HG03025 (cell line): Measurements from ENCODE around the gene TBC1D2B.
"Not testable (repeated sequence)": the region's sequence is repeated elsewhere in the genome, so short reads cannot be mapped to it uniquely, and the experiment has no call there.

ENCODE experiments used
- ATAC-seq: cut with Tn5 transposase; IDR thresholded peaks from one replicate; pipeline ENCODE4 v1.9.1; 2021; ENCODE audit warnings: mild to moderate bottlenecking, moderate library complexity; ENCODE audit not compliant: unreplicated experiment, low FRiP score

TBC1D2B gene

DNA sequence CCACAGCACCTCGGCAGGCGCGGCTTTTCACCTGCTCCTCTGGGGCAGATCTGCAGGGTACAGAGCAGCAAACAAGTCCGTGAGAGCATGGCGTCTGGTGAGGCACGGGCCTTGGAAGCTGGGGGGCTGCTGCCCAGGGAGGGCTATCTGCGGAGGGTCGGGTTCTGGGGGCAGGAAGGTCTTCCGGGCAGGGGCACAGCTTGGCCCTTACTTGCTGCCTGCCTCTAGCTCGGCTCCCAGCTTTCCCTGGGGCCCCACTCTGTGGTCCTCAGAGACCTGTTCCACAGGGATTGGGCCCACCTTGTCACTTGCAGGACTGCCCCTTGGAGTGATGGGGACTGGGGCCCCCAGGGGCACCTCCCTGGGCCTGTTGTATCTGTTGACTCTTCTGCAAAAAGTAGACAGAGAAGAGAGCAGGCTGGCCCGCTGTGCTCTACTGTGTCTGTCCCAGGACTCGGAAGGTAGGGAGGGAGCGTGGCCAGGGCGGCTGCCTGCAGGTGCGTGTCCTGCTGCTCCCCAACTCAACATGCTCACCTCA is 84.1 kb downstream of the TBC1D2B start:
- no peak for ATAC-seq

DNA sequence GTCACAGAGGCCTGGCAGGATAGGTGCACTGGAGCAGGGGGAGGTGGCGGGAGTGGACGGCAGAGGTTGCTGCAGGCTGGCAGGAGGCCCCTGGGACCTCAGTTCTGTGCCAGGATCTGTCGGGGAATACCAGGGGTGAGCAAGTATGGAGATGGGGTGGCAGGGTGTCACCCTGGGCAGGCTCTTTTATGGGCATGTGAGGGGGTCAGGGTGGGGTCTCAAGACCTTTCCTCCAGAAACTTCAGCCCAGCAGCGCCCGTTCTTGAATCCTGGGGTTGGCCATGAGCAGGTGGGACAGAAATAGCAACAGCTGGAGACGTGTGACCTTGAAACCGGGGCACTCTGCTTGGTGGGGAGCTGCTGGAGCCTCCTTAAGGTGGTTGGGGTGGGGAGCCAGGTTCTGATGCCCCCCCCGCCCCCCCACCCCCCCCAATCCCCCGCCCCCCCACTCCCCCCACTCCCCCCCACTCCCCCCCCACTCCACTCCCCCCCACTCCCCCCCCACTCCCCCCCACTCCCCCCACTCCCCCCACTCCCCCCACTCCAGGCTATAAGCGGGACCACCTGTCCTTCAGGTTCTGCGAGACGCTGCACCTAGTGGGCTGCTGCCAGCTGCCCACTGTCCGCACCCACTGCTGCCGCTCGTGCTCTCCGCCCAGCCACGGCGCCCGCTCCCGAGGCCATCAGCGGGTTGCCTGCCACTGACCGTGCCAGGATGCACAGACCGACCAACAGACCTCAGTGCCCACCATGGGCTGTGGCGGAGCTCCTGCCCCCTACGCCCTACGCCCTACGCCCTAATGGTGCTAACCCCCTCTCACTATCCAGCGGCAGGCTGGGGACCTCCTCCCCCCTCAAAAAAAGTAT is 84.9 kb downstream of the TBC1D2B start:
- no peak for ATAC-seq

DNA sequence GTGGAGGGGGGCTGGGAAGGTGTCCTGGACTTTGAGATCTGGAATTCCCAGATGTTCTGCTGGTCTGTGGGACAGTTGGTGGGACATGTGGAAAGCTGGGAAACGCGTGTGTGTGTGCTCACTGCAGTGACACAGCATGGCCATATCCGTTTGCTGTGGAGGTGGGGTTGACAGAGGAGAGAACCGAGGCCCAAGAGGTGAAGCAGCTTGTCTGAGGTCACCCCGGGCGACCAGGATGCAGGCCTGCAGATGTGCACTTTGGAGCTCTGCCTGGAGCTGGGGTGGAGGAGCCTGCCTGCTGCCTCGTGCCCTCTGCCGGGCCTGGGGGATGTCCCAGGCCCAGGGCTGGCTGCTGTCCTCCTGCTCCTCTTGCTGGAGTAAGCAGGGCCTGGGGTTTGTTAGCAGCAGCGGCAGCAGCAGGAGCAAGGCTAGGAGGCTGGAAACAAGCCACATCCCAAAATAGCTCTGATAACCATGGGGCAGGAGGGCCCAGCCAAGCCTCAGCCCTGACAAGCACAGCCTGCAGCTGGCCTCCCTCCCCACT is 85.8 kb downstream of the TBC1D2B start:
- ATAC-seq, result not testable (repeated sequence)

DNA sequence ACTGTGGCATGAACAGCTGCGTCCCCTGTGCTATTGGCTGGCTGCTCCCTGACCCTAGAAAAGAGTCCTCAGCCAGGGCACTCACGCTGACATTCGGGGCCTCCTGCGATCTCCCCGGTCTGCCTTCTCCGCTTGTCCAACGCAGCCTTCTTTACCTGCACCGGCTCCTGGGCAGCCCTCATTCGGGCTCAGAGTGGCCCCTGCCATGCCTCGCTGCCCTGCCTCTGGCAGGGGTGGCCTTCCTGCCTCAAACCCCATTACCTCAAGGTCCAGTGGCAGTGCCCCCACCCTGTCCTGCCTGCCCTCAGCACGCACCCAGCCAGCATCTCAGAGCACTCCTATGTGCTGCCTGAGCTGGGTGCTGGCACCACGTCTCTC is 86.5 kb downstream of the TBC1D2B start:
- no peak for ATAC-seq

DNA sequence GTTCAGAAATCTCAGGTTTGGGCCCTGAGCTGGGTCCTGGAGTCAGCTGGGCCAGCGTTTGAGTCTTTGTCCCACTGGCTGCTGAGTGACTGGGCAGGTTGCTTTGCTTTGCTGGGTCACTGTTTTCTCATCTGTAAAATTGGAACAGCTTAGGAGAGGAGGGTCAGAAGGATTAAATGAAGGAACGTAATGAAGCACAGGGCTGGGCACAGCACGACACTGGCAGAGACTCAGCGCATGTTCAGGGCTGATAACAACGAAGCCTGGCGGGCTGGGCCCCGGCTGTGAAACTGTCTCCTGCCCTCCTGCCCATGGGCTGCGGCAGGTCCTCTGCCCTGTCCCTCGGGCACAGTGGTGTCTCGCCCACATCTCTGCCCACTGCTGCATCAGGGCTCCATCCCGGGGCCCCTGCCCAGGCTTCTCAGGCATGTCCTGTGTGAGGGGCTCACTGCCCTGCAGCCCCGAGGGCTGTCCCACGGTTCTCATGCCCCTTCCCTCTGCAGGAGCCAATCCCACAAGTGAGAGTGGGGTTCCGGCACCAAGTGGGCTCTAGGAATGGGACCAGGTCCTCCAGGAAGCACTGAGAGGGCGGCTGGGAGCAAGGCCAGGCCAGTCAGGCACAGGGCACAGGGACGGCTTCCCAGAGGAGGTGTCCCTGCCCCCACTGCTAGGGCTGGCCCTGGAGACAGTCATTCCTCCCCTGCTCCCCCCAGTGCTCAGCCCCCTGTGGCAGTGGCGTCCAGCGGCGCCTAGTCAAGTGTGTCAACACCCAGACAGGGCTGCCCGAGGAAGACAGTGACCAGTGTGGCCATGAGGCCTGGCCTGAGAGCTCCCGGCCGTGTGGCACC is 88.0 kb downstream of the TBC1D2B start:
- no peak for ATAC-seq

DNA sequence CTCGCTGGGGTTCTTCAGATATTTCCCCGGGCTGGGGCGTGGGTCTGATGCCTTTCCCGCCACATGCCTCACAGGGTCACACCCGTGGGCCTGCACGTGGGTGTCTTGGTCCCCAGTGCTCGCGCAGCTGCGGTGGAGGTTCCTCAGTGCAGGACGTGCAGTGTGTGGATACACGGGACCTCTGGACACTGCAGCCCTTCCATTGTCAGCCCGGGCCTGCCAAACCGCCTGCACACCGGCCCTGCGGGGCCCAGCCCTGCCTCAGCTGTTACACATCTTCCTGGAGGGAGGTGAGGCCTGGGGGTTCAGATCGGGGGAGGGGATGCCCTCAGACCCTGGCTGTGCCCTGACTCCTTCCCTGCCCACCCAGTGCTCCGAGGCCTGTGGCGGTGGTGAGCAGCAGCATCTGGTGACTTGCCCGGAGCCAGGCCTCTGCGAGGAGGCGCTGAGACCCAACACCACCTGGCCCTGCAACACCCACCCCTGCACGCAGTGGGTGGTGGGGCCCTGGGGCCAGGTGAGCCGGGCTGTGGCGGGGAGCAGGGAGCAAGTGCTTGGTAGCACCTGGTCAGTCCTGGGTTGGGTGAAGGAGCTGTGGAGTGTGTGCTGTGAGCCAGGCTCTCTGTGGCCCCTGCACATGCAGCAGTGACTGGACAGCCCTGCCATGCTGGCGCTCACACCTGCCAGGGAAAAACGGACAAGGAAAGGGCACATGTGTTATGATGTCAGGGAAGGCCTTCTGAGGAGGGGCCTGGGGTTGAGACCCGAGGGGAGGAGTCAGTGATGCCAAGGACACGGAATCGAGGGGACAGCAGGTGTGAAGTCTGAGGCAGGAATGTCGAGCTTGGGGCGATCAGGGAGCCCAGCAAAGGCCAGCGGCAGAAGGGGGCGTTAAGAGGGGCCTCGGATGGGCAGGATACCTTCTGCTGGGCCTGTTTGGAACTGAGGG is 88.9 kb downstream of the TBC1D2B start:
- no peak for ATAC-seq

DNA sequence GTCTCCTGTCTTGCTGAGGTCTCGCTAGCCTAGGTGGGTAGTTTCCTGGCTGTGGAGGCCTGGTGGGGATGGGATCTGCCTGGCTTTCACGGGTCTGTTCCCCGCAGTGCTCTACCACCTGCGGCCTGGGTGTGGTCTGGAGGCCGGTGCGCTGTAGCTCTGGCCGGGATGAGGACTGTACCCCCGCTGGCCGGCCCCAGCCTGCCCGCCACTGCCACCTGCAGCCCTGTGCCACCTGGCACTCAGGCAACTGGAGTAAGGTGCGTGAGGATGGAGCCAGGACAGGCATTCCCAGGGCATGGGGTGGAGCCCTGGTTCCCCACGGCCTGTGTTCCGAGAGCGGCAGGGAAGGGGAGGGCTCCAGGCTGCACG is 89.8 kb downstream of the TBC1D2B start:
- not testable (repeated sequence) for ATAC-seq

DNA sequence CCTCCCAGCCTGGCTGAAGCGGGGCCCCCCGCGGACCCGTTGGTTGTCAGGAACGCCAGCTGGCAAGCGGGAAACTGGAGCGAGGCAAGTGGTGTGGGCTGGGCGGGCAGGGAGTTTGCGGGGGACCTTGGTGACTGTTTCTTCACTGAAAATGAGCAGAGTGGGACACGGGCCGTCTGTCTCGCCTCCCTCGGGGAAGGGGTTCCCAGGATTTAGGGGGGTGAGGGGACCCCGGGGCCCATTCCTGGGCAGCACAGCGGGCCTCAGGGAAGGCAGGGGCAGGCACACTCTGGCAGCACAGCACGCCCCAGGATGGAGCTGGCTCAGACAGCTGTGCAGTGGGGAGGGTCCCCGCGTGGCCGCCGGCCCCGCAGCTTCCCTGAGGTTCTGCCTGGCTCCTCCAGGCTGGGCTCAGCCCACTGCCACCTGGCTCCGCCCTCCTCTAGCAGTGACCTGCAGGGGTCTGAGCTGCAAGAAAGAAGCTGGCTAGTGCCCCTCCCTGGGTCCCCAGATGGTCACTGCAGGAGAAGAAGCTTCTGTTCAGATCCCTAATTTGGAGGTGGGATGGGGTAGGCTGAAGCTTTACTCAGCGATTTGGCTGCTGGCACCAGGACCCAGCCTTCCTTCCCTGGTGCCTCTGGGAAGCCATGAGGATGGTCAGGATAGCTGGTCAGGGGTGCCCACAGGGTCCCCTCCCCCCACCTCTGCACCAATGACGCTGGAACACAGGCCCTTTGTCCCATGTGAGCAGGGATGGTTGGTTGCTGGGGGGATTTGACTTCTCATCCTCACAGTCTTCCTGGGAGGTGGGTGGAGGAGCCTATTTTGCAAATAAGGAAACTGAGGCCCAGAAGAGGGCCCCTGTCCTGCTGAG is 90.4 kb downstream of the TBC1D2B start:
- ATAC-seq, result no peak

DNA sequence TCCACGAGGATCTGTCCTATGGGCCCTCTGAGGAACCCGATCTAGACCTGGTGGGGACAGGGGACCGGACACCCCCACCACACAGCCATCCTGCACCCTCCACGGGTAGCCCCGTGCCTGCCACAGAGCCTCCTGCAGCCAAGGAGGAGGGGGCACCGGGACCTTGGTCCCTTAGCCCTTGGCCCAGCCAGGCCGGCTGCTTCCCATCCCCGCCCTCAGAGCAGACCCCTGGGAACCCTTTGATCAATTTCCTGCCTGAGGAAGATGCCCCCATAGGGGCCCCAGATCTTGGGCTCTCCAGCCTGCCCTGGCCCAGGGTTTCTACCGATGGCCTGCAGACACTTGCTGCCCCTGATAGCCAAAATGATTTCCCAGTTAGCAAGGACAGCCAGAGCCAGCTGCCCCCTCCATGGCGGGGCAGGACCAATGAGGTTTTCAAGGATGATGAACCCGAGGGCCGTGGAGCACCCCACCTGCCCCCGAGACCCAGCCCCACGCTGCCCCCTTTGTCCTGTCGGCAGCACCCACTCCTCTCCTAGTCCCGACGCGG is 91.5 kb downstream of the TBC1D2B start:
- ATAC-seq, result no peak

DNA sequence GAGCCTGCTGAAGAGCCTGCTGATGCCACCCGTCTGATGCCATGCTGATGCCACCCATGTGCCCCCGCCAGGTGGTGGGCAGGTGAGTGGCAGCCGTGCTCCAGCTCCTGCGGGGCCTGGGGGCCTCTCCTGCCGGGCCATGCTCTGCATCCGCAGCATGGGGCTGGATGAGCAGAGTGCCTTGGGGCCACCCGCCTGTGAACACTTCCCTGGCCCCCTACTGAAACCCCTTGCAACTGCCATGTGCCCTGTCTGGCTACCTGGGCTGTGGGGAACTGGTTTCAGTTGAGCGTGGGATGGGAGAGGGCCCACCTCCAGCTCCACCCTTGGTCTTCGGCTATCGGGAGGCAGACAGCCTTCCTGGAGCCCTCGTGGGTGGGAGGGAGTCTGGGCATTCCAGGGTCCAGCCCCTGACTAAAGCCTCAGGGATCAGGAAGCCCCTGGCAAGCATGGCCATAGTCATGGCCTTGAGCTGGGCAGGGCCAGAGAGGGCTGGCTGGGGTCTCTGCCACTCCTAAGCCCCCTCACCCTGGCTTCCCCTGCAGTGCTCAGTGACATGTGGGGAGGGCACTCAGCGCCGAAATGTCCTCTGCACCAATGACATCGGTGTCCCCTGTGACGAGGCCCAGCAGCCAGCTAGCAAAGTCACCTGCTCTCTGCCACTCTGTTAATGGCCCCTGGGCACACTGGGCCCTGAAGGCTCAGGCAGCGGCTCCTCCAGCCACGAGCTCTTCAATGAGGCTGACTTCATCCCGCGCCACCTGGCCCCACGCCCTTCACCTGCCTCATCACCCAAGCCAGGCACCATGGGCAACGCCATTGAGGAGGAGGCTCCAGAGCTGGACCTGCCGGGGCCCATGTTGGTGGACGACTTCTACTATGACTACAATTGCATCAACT is 92.2 kb downstream of the TBC1D2B start:
- no peak for ATAC-seq

DNA sequence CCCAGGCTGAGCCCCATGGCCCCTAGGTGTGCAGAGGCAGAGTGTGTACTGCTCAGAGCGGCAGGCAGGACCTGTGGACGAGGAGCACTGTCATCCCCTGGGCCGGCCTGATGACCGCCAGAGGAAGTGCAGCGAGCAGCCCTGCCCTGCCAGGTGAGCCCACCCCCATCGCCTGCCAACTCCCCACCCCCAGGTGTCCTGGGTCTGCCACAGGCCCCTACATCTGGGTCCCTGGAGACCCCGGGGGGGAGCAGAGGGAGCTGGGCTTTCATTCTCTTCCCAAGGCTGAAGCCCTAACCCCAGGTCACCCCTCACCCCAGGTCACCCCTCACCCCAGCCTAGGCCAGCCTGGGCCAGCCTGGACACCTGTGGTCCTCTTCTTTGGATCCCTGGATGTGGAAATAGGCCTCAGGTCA is 93.1 kb downstream of the TBC1D2B start:
- ATAC-seq, result no peak

DNA sequence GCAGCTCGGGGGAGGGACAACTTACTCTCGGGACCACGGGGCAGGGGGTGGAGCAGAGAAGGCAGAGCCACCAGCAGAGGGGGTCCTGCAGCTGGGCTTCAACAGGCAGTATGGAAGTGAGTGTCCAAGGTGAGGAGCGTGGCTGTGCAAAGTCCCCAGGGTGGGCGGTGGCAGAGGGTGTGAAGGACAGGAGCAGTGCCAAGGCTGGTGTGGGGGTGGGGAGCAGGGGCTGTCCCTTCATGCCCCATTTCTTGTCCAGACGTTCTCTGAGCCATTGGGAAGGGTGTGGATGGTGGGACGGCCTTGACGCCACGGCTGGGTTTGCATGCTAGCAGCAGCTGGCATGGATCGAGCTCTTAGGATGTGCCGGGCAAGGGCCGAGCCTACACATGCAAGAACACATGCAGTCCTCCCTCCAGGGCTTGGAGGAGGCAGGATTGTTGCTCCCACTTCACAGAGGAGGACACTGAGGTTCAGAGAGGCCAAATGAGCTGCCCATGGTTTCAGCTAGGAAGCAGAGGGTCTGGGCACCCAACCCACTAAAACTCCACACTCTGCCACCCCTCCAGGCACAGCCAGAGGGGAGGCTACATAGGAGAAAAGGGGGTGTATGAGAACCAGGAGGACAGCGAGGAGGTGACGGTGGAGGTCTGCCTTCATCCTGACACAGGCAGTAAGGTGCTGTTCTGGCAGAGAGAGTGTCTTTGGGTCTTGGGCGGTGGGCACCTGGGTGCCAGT is 93.6 kb downstream of the TBC1D2B start:
- ATAC-seq, result no peak

DNA sequence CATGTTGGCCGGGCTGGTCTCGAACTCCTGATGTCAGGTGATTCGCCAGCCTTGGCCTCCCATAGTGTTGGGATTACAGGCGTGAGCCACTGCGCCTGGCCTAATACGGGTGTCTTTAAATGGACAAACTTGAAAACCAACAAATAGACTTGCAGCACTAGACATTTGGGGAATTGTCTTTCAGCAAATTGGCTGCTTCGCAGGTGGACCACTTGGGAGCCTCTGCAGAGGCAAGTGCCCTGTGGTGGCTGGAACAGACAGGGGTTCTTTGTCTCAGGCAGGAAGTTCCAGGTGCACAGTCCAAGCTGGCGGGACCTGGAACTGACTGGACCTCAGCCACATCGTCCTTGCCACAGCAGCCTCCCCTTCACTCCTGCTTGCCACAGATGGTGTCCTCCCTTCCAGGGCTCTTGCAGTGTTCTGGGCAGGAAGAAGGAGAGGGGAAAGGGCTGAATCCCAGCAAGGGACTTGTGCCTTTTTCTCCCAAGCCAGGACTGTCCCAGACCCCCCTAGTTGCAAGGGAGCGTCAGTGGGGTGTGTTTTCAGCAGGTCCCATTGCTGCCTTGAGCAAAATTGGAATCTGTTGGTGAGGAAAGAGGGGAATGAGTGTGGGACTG is 94.3 kb downstream of the TBC1D2B start:
- no peak for ATAC-seq

DNA sequence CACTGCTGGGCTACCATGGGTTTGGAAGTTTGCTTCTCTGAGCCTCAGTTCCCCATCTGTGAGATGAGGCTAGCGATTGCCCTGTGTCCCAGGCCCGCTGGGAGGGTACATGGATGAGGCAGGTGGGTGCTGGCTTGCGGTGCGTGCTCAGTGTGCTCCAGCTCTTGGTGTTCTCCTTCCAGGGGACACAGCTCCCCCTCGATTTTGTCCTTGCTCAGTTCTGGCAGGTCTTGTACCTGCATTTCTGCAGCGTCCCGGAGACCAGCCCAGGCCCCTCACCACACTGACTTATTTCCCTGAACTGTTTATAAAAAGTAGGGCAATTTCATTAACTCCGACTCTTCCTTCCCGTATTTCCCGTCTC is 95.4 kb downstream of the TBC1D2B start:
- ATAC-seq, result no peak

DNA sequence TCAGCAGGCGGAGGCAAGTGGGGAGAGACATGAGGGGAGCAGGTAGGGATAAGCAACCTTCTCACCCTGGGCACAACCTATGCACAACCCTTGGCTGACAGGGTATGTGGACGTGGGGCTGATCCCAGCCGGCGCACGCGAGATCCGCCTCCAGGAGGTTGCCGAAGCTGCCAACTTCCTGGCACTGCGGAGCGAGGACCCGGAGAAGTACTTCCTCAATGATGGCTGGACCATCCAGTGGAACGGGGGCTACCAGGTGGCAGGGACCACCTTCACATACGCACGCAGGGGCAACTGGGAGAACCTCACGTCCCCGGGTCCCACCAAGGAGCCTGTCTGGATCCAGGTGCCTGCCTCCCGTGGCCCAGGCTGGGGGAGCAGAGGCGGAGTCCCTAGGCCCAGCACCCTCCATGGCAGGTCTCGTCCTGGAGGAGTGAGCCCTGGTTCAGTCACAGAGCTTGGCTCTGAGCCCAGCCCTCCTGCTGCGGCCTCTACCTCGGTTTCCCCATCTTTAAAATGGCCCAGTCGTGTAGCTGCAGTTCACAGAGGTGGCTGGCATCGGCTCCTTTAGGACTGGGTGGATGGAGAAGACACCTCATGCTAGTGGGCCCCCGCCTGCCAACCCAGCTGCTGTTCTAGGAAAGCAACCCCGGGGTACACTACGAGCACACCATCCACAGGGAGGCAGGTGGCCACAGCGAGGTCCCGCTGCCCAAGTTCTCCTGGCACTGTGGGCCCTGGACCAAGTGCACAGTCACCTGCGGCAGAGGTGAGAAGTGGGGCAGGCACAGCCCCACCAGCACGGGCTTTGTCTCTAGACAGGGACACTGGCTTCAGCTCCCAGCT is 96.0 kb downstream of the TBC1D2B start:
- no peak for ATAC-seq

DNA sequence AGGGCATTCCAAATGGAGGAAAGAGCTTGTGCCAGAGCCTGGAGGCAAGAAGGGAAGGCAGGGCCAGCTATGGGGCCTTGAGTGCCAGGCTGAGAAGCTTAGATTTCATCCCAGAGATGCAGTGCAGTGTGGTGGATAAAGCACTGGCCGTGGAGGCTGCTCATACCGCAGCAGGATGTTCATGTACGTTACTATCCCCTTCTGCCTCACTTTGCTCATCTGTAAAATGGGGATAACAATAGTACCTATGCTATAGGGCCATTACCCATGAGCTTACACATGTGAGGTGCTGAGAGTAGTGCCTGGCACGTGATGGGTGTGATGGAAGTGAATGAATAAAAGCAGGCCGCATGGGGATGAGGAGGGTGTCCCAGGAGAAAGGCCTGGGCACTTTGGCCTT is 96.8 kb downstream of the TBC1D2B start:
- not testable (repeated sequence) for ATAC-seq
